SK-N-SH treated with all-trans-retinoic acid at 6 μM for 48 hours (cell line): Measurements from ENCODE around the gene SRA1.
"Not testable (repeated sequence)": the region's sequence is repeated elsewhere in the genome, so short reads cannot be mapped to it uniquely, and the experiment has no call there.

Experiments
- ATAC-seq: fragments of 200-7000 bp; cut with Tn5 transposase; 3 replicates; pipeline ENCODE4 v1.9.1; 2020; ENCODE audit warnings: mild to moderate bottlenecking, moderate library complexity
- ARNTL ChIP-seq: fragments of 450-650 bp; formaldehyde crosslinking; IDR thresholded peaks from 2 replicates; pipeline ENCODE4 v1.5.0; 2020; ENCODE audit warnings: low read depth, mild to moderate bottlenecking, moderate library complexity, borderline replicate concordance
- BACH2 ChIP-seq: fragments of 250-450 bp; sonication (Bioruptor Pico); IDR thresholded peaks from 2 replicates; pipeline ENCODE4 v1.9.0; 2021; ENCODE audit warnings: mild to moderate bottlenecking, borderline replicate concordance
- CREB5 ChIP-seq: fragments of 250-450 bp; sonication (Bioruptor Pico); IDR thresholded peaks from 2 replicates; pipeline ENCODE4 v1.5.1; 2020; ENCODE audit warnings: low read depth, mild to moderate bottlenecking, moderate library complexity
- CSDC2 ChIP-seq: fragments of 250-450 bp; sonication (Bioruptor Pico); IDR thresholded peaks from 2 replicates; pipeline ENCODE4 v1.5.0; 2020; ENCODE audit warnings: mild to moderate bottlenecking, moderate library complexity
- CSRNP3 ChIP-seq: fragments of 250-450 bp; sonication (Bioruptor Pico); IDR thresholded peaks from 2 replicates; pipeline ENCODE4 v1.5.1; 2021; ENCODE audit warnings: mild to moderate bottlenecking, moderate library complexity
- ESRRG ChIP-seq: fragments of 250-450 bp; sonication (Bioruptor Pico); IDR thresholded peaks from 2 replicates; pipeline ENCODE4 v1.6.1; 2021; ENCODE audit warnings: mild to moderate bottlenecking
- GLIS3 ChIP-seq: fragments of 250-450 bp; sonication (Bioruptor Pico); IDR thresholded peaks from 2 replicates; pipeline ENCODE4 v1.5.0; 2020; ENCODE audit warnings: mild to moderate bottlenecking, moderate library complexity
- ISL1 ChIP-seq: fragments of 250-450 bp; sonication (Bioruptor Pico); IDR thresholded peaks from 2 replicates; pipeline ENCODE4 v2.1.2; 2022; ENCODE audit warnings: mild to moderate bottlenecking, moderate library complexity
- OSR1 ChIP-seq: fragments of 250-450 bp; sonication (Bioruptor Pico); IDR thresholded peaks from 2 replicates; pipeline ENCODE4 v1.8.0; 2022; ENCODE audit warnings: moderate library complexity, mild to moderate bottlenecking, inconsistent platforms
- PATZ1 ChIP-seq: fragments of 250-450 bp; sonication (Bioruptor Pico); IDR thresholded peaks from 2 replicates; pipeline ENCODE4 v1.8.0; 2020; ENCODE audit warnings: mild to moderate bottlenecking, moderate library complexity, borderline replicate concordance
- POU6F1 ChIP-seq: fragments of 250-450 bp; sonication (Bioruptor Pico); IDR thresholded peaks from 2 replicates; pipeline ENCODE4 v1.8.0; 2021; ENCODE audit warnings: low read depth, mild to moderate bottlenecking, moderate library complexity, borderline replicate concordance
- PPARA ChIP-seq: fragments of 250-450 bp; sonication (Bioruptor Pico); IDR thresholded peaks from 2 replicates; pipeline ENCODE4 v1.5.0; 2020; ENCODE audit warnings: mild to moderate bottlenecking, borderline replicate concordance
- RARB ChIP-seq: fragments of 250-450 bp; sonication (Bioruptor Pico); IDR thresholded peaks from 2 replicates; pipeline ENCODE4 v1.8.0; 2021; ENCODE audit warnings: mild to moderate bottlenecking, moderate library complexity
- TCF4 ChIP-seq: fragments of 250-450 bp; sonication (Bioruptor Pico); IDR thresholded peaks from 2 replicates; pipeline ENCODE4 v1.8.0; 2021; ENCODE audit warnings: mild to moderate bottlenecking, moderate library complexity, borderline replicate concordance
- TOX ChIP-seq: fragments of 250-450 bp; sonication (Bioruptor Pico); IDR thresholded peaks from 2 replicates; pipeline ENCODE4 v1.8.0; 2021; ENCODE audit warnings: mild to moderate bottlenecking, moderate library complexity, borderline replicate concordance
- ZC3H10 ChIP-seq: fragments of 250-450 bp; sonication (Bioruptor Pico); IDR thresholded peaks from 2 replicates; pipeline ENCODE4 v1.5.1; 2021; ENCODE audit warnings: mild to moderate bottlenecking, moderate library complexity
- ZFP3 ChIP-seq: fragments of 250-450 bp; sonication (Bioruptor Pico); IDR thresholded peaks from 2 replicates; pipeline ENCODE4 v1.5.0; 2020; ENCODE audit warnings: mild to moderate bottlenecking, moderate library complexity
- ZFP30 ChIP-seq: fragments of 450-650 bp; formaldehyde crosslinking; IDR thresholded peaks from 2 replicates; pipeline ENCODE4 v1.5.0; 2022; ENCODE audit warnings: mild to moderate bottlenecking, moderate library complexity
- ZNF565 ChIP-seq: fragments of 450-650 bp; formaldehyde crosslinking; conservative IDR thresholded peaks from 2 replicates; pipeline ENCODE4 v1.5.0; 2020; ENCODE audit warnings: low read depth, mild to moderate bottlenecking, moderate library complexity
- ZNF70 ChIP-seq: fragments of 450-650 bp; formaldehyde crosslinking; IDR thresholded peaks from 2 replicates; pipeline ENCODE4 v1.5.0; 2020; ENCODE audit warnings: mild to moderate bottlenecking, moderate library complexity

Gene SRA1

GRCh38 chr5:140594169-140594568, 36.9 kb upstream of the SRA1 start (continued):
- TF ChIP-seq CSRNP3 (CRISPR knock-in tag) = no peak
- no peak for TF ChIP-seq TCF4 (CRISPR knock-in tag)
- no peak for TF ChIP-seq GLIS3 (CRISPR knock-in tag)
- no peak for TF ChIP-seq ZC3H10 (CRISPR knock-in tag)
- TF ChIP-seq CSDC2 (CRISPR knock-in tag) = no peak
- TF ChIP-seq ISL1 (CRISPR knock-in tag) = no peak
- no peak for TF ChIP-seq ESRRG (CRISPR knock-in tag)
- TF ChIP-seq RARB = no peak
- no peak for TF ChIP-seq PPARA (CRISPR knock-in tag)

- not testable (repeated sequence) for ATAC-seq
Measured at GRCh38 chr5:140593070-140593469, 35.8 kb upstream of the SRA1 start.

- ATAC-seq = peak; percentile 44; the same call in 1 of the 3 replicates
- no peak for TF ChIP-seq ZFP3 (CRISPR knock-in tag)
- no peak for TF ChIP-seq ZNF70 (CRISPR knock-in tag)
- TF ChIP-seq ARNTL (CRISPR knock-in tag) = no peak
- TF ChIP-seq TOX (CRISPR knock-in tag) = no peak
- no peak for TF ChIP-seq ESRRG (CRISPR knock-in tag)
- no peak for TF ChIP-seq PATZ1
- no peak for TF ChIP-seq RARB
- TF ChIP-seq ZC3H10 (CRISPR knock-in tag) = no peak
- TF ChIP-seq CREB5 (CRISPR knock-in tag) = no peak
- no peak for TF ChIP-seq OSR1
Measured at GRCh38 chr5:140591747-140592372, 34.6 kb upstream of the SRA1 start.

- ATAC-seq = no peak
- TF ChIP-seq ZNF70 (CRISPR knock-in tag) = no peak
- no peak for TF ChIP-seq ZFP3 (CRISPR knock-in tag)
- no peak for TF ChIP-seq ESRRG (CRISPR knock-in tag)
- no peak for TF ChIP-seq POU6F1 (CRISPR knock-in tag)
- no peak for TF ChIP-seq ZFP30
- no peak for TF ChIP-seq BACH2 (CRISPR knock-in tag)
- TF ChIP-seq CREB5 (CRISPR knock-in tag) = no peak
- no peak for TF ChIP-seq RARB
- TF ChIP-seq ZNF565 = no peak
- no peak for TF ChIP-seq CSRNP3 (CRISPR knock-in tag)
- no peak for TF ChIP-seq GLIS3 (CRISPR knock-in tag)
- TF ChIP-seq ISL1 (CRISPR knock-in tag) = no peak
Measured at GRCh38 chr5:140590861-140591260, 33.6 kb upstream of the SRA1 start.
